HG02852 (cell line): ENCODE data around the gene TMC3.

ENCODE experiments used
- ATAC-seq: cut with Tn5 transposase; IDR thresholded peaks from one replicate; pipeline ENCODE4 v1.9.1; 2021; ENCODE audit warnings: mild to moderate bottlenecking, moderate library complexity; ENCODE audit not compliant: unreplicated experiment

TMC3 gene

DNA sequence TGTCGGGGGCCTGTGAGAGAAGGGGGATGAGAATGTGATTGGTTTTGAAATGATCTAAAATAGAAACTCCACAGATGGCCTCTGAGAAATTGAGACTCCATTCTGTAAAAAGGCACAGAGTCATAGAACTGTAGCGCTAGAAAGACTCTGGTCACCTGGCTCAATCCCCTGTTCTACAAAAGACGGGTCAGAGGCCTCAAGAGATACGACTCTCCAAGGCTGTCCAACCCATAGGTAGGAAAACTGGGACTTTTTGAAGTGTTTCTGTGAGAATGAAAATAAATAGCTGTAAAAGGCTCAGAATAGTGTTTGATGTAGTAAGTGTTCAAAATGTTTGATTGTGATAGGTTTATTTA lies 11.7 kb upstream of the TMC3 start:
- ATAC-seq = no peak

DNA sequence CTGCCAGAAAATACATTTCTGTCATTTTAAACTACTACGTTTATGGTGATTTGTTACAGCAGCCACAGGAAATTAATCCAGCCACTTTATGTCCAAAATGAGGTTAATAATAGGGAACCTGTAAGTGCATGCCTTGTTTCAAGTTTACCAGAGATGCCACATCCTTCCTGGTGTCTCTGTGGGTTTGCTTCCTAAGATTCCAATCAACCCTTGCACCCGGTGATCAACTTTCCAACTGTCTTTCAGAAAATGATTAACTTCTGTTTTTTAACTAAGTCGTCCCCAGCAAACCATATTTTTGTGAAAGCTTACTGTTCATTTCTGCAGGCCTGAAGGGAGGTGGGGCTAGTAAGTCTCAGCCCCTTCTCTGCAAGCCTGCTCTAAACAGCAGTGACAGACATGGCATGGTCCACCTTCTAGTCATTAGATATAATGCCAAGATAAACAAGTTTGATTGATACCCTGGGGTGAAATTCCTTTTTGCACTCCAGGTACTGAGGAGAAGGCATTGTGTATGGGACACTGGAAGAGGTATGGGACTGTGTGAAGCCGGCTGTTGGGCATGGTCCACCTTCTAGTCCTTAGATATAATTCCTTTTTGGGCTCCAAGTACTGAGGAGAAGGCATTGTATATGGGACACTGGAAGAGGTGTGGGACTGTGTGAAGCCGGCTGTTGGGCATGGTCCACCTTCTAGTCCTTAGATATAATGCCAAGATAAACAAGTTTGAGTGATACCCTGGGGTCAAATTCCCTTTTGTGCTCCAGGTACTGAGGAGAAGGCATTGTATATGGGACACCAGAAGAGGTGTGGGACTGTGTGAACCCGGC lies 11.1 kb upstream of the TMC3 start:
- no peak for ATAC-seq

DNA sequence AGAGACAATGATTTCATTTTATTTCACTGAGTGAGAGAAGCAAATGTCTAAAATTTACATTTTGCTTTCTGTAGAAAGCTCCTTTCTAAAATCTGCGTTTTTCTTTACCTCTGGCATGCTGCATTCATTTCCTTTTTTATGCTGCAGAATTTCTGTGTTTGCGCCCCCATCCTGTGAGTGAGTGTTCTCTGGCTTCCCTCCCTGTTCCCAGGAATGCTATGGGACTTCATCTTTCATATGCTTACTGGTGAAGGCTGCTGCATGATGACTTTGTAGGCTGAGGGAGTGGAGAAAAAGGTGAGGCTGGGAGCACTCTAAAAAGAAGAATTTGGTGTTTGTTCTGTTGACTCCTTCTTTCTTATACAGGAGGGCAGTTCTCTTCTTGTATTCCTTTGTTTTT lies 7.7 kb upstream of the TMC3 start:
- no peak for ATAC-seq

DNA sequence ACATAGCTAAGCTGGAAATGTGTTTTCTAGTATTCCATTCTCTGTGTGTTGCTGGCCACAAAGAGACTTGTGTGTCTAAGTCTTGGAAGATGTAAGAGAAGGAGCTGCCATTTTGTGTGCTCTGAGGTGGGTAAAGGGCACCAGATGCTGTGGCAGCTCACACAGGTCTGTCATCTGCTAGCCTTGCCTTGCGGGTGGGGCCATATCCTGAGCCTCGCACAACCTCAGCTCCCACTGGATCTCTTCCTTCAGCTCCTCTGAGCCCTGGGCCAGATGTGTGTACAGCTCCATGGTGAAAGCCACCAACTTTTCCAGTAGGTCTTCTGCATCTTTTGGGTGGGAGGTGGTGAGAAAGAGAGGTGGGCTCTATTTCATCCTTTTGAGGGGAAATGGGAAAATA lies 6.7 kb upstream of the TMC3 start:
- no peak for ATAC-seq

- ATAC-seq = no peak
Measured at GRCh38 chr15:81380203-81380602, 6.2 kb upstream of the TMC3 start.

DNA sequence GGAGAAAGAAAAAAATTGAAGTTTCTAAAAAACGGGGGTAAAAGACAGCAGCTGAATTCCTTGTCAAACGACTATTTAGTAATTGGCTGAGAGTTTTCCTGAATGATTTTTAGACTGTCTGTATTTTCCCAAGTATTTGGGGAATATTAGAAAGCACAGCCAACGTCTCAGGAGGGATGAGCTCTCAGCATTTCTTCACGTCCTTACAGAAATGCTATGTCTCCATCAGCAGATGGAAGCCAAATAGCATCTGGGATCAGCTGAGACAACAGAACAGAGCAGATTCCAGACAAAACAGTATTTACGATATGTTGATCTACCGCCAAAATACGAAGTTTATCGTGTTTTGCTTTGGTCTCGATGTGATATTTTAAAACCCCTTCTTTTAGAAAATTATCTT lies 5.3 kb upstream of the TMC3 start:
- no peak for ATAC-seq

GRCh38 chr15:81378443-81378842 lies 4.4 kb upstream of the TMC3 start:
- no peak for ATAC-seq

DNA sequence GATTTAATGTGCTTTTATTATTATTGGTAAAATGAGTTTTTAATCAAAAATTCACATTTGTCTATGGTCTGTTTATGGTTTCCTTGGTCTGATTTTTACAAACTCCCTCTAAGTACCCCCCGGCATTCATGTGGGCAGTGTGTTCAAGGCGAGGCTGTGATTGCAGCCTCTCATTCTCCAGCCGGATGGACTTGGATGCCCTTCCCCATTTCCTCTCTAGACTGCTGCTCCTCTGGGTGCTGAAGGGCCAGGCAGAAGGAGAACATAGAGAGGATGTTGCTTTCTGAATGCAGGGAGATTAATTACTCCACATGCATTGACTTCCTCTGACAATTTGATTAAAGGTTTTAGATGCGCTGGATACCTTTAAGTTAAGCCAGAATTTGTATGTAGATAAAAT lies 3.9 kb upstream of the TMC3 start:
- ATAC-seq = no peak

DNA sequence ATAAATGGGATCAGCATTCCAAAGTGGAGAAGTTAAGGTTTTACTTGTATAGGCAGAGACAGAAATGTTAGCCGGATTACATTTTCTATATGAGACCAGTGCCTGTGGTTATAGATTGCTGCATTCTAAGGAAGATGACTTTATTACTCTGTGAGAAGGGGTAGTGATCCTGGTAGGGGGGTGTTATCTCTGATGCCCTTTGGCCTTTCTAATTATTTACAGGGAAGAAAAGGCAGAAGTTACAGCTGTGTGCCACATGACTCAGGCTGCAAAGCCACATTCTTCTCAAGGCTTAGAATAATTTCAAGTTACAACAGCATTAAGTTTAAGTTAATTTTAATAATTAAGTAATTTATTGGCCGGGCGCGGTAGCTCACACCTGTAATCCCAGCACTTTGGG lies 2.2 kb upstream of the TMC3 start:
- ATAC-seq = no peak

- ATAC-seq = no peak
Measured at GRCh38 chr15:81375461-81375860, 1.4 kb upstream of the TMC3 start.

- no peak for ATAC-seq
Measured at GRCh38 chr15:81373176-81373575, 837 bp downstream of the TMC3 start.

DNA sequence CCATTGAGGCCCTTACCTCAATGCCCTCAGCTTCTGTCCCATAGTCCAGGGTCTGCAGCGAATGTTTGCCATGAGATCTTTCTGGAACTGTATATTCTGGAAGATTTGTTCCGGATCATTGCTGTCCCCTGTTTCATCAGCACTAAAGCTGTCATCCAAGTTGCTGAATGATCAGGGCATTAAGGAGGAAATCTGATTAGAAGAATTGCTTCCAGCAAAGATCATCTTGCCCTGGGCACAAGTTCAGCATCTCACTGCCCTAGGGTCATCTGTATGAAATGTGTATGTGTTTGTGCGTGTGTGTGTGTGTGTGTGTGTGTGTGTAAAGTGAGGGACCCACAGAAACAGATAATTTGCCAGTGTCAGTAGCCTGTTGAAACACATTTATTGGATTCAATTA lies 1.4 kb downstream of the TMC3 start:
- no peak for ATAC-seq

DNA sequence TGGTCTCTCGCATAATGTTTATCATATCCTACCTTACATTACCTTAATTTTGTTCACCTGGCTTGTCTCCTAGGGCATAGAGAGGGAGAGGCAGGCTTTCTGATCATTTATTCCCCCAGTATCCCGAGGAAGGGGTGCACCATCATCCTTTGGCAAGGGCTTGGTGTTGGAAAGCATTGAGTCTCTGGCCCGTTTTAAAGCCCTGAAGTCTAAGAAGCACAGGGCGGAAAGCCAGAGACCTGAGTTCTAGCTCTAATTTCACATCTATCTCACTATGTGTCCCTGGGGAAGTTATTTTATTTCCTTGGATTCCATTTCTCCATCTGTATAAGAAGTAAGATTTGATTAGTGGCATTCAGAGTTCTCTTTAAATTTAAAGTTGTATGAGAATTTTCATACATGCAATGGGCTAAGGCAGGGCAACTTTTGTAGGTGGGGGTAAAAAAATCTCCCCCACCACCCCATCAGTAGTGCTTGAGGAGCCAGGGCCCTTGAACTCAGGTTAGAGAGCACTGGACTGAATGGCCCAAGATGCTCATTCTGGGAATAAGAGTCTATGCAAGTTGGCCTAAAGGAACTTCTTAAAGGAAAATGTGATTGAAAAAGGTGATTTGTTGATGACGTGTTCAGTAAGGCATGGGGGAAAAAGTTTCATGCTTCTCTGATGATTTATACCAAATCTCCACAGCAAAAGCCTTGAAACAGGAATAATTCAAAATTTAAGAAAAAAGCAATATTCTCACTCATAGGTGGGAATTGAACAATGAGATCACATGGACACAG lies 10.1 kb downstream of the TMC3 start:
- no peak for ATAC-seq

- no peak for ATAC-seq
Measured at GRCh38 chr15:81363276-81363675, 10.7 kb downstream of the TMC3 start.

DNA sequence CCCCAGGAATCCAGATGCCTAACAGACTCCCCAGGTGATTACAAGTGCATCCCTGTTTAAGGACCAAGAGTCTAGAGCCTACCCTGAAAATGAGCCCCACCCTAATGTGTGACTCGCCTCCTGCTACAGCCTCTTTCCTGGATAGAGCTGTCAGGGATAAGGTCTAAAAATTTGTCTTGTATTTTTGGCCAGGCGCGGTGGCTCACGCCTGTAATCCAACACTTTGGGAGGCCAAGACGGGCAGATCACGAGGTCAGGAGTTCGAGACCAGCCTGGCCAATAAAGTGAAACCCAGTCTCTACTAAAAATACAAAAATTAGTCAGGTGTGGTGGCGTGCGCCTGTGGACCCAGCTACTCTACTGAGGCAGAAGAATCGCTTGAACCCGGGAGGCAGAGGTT lies 11.2 kb downstream of the TMC3 start:
- no peak for ATAC-seq

GRCh38 chr15:81361891-81362290 lies 12.1 kb downstream of the TMC3 start:
- ATAC-seq = no peak

DNA sequence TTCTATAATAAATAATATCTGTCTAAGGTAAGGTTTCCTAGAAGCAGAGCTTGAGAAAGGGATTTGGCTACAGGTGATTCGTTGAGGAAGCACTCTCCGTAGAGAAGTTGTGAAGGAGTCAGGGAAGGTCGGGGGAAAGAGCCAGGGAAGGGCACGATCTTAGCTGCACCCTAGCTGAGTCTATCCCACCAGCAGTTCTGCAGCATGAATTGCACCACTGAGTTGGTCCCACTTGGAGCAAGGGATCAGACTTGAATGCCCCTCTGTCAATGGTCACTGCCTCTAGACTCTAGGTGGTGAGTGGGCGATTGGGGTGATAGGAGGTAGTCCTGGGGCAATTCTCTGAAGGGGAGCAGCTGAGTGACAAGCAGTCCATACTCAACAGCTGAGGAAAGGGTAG lies 13.5 kb downstream of the TMC3 start:
- ATAC-seq = no peak

GRCh38 chr15:81358248-81358647 lies 15.8 kb downstream of the TMC3 start:
- no peak for ATAC-seq

GRCh38 chr15:81357180-81357686 lies 16.8 kb downstream of the TMC3 start:
- no peak for ATAC-seq

DNA sequence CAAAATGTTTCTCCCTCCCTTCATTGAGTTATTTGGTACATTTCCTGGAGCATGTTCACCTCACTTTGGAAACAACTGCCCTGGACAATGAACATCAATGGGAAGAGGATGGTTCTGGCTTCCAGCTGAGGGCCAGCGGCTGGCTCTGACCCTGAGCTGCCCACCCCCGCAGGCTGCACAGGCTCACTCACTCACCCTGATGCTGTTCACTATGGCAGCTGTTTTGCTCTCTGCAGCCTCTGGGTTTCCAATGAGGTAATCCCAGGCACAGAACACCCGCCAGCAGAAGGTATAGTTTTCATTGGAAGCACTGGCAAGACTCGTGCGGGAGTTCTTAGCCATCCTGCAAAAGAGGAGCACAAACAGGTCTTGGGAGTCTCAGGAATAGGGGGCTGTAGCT lies 17.8 kb downstream of the TMC3 start:
- ATAC-seq = no peak

DNA sequence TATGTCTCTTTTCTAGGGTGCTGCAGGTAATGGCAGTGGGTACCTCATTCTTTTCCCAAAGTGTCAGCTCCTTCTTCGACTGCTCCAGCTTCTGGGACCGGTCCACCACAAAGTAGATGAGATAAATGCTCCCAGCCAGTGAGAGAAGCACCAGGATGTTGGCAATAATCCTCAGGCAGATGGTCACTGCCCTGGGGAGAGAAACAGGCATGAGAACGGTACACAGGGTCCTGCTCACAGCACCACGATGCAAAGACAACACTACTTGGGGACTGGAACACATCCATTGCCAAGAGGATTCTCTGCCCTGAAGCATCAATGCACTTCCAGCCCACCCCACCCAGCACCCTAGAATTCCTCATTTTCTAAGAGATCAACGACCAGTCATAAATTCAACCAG lies 22.4 kb downstream of the TMC3 start:
- ATAC-seq = no peak

DNA sequence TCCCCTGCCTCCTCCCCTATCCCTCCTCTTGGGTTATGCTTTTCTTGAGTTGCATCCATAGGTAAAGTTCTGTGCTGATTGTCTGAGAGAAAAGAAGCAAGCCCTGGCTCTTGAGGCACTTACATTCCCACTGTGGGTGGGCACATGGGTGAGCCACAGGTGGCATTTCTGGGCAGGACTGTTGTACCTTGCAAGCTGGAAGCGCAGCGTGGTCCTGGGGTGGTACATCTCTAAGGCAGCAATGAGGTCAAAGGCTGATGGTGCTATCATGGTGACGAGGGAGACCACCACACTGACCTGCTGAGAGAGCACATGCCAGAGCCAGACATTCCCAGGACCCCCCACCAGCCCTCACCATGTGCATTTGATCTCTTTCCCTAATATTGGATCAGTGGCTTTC lies 24.7 kb downstream of the TMC3 start:
- ATAC-seq = no peak
